ENCODE results near the gene IL4R. TPM values are rescaled to one million over a fixed set of nuclear protein-coding genes. Genes with fewer than 3 reads are reported as not detected.

IL4R gene
- total RNA-seq, 1 experiment from 2014 or later, result 29.6 TPM

GRCh38 chr16:27347930-27348685, 34.3 kb downstream of the IL4R start:
- TF ChIP-seq YY1 (IDR thresholded peaks at IDR 0.05; ENCODE audit: extremely low read depth, insufficient replicate concordance, low read depth, low read length) (no peak), CBX3 (IDR thresholded peaks at IDR 0.05; ENCODE audit: low read depth) (no peak), CTCF (IDR thresholded peaks at IDR 0.05 in 2 of 3, conservative IDR thresholded peaks at IDR 0.05 in 1 of 3; ENCODE audit: borderline replicate concordance in 1 of 3, insufficient read depth in 1 of 3, low read depth in 2 of 3, low read length in 2 of 3) (no peak), ATF3 (IDR thresholded peaks at IDR 0.05) (no peak), POLR2A (IDR thresholded peaks at IDR 0.05; ENCODE audit: borderline replicate concordance, extremely low read depth, insufficient read depth, insufficient read length) (no peak), FOSL1 (IDR thresholded peaks at IDR 0.05; ENCODE audit: low read depth) (no peak), EGR1 (IDR thresholded peaks at IDR 0.05; ENCODE audit: low read depth) (no peak), ZNF274 (IDR thresholded peaks at IDR 0.05; ENCODE audit: low read depth, low read length) (no peak), EZH2 (IDR thresholded peaks at IDR 0.05) (no peak), CEBPB (IDR thresholded peaks at IDR 0.05; ENCODE audit: low read depth) (no peak), JUND (IDR thresholded peaks at IDR 0.05) (no peak), REST (IDR thresholded peaks at IDR 0.05; ENCODE audit: low read depth) (no peak)
- TF ChIP-seq, protein P1, sequence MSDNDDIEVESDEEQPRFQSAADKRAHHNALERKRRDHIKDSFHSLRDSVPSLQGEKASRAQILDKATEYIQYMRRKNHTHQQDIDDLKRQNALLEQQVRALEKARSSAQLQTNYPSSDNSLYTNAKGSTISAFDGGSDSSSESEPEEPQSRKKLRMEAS (IDR thresholded peaks at IDR 0.05), result no peak
- POLR2A ChIA-PET, result no interaction called here
- no peaks in the 10 kb centered on the region for H3K4me1 ChIP-seq (ENCODE audit: control insufficient read depth in 1 of 2, insufficient read depth in 2 of 2, low read length in 2 of 2)
- H3K27ac ChIP-seq (ENCODE audit: low read depth, low read length), result no peak overlapping the region
- CTCF ChIA-PET, result no interaction called here
- DNase-seq (ENCODE audit: low read depth, low spot score) (no peak), ATAC-seq (no peak)
- peaks cover 7 to 29% of the 10 kb centered on the region in 2 experiments; a peak in 3 of 4 replicates for H3K36me3 ChIP-seq (ENCODE audit: control insufficient read depth in 1 of 2, insufficient read depth in 2 of 2, low read length in 2 of 2)
- no peaks in the 10 kb centered on the region for H3K79me2 ChIP-seq (ENCODE audit: insufficient read depth, low read length)
- BruUV-seq (replicated peaks), result no TSS peak
- no peaks in the 10 kb centered on the region for H3K9me2 ChIP-seq (ENCODE audit: insufficient read depth)
- no peaks in the 10 kb centered on the region for H4K20me1 ChIP-seq (ENCODE audit: insufficient read depth)
- no peaks in the 10 kb centered on the region for H3K27me3 ChIP-seq (ENCODE audit: insufficient read depth, low read length)
- no peak overlapping the region for H3K4me2 ChIP-seq (ENCODE audit: low read length)
- H2AFZ ChIP-seq (ENCODE audit: low read depth, low read length, poor library complexity, severe bottlenecking), result no peak overlapping the region
- RAD21 ChIA-PET (ENCODE audit: low non-redundant PET in 1 of 2, low total read pairs in 2 of 2, uncharacterized antibody in 2 of 2, unreplicated experiment in 2 of 2), result no interaction called here
- no peak overlapping the region for H3K9ac ChIP-seq (ENCODE audit: low read length)
- peaks cover 0 to 3% of the 10 kb centered on the region in 2 experiments; a peak in 1 of 4 replicates for H3K9me3 ChIP-seq (ENCODE audit: control insufficient read depth in 1 of 2, insufficient read depth in 1 of 2, low read depth in 1 of 2, low read length in 2 of 2)
- no peak overlapping the region for H3K4me3 ChIP-seq (replicated peaks in 1 of 2; ENCODE audit: low read depth in 1 of 2, low read length in 2 of 2)
- intact Hi-C loops (cut with micrococcal nuclease), result no loop called here
